Measurements from ENCODE around the gene DSP. TPM values are rescaled to one million over a fixed set of nuclear protein-coding genes. Genes with fewer than 3 reads are reported as not detected.

The DSP gene
- total RNA-seq, 4 donors from 2014 or later = 3.5 to 6.0 (median 4.7) TPM

DNA sequence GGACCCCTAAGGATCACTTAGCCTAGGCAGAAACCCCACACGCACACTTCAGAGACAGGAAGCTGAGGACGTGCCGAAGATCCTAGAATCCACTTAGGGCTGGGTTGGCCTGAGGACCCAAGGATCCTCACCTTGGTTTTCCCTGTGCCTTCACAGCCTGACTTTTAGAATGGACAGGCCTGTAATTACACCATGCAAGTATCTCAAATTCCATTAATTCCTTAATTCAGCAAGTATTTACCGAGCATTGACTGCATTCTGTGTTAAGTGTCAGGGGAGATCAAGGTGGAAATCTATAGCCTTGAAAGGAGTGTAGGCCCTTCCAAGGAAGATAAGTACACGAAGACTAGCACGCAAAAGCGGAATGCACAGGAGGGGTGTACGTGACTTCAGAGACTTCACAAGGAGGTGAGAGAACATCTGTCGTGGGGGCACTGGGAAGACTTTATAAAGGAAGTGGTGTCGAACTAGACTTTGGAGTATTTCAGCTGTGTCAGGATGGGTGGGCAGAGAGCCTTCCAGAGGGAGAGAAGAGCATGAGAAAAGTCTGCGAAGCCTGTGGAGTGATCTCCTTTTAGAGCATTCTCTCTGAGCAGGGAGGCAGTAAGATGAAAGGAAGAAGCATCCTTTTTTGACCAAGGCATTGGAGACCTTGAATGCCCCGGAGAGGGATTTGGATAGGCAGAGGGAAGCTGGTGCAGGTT lies 4.0 kb downstream of the DSP start:
- DNase-seq (ENCODE audit: low spot score in 2 of 2) = no peak
- WGBS, 2 donors = 78 to 87% methylated on average over 12 of the region's 12 CpGs
- TF ChIP-seq CTCF (IDR thresholded peaks at IDR 0.05) (no peak), POLR2A (IDR thresholded peaks at IDR 0.05) (no peak), EP300 (IDR thresholded peaks at IDR 0.05) (no peak)
- peaks cover 0 to 75% of the 10 kb centered on the region in 2 donors for H3K27me3 ChIP-seq
- H3K4me1 ChIP-seq = peaks cover 0 to 36% (median 12%) of the 10 kb centered on the region in 4 donors
- no peak overlapping the region for H3K4me3 ChIP-seq
- H3K9me3 ChIP-seq = no peaks in the 10 kb centered on the region
- no peak overlapping the region for H3K27ac ChIP-seq
- H3K36me3 ChIP-seq = no peaks in the 10 kb centered on the region

DNA sequence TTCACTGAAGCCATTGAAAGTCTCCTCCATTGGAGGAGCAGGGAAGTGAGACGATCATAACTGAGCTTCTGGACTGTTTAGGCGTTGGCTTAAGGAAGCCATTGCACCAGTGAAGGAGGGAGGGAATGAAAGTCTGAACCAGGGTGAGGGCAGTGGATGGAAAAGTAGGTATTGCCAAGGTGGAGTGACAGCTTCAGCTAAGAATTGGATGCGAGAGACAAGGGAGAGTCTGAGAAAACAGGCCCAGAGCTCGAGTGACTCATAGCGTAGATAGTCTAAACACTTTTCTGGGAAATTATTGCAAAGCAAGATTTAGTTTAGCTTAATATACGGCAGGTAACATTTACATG lies 4.5 kb downstream of the DSP start:
- Histone ChIP-seq H3K36me3 (no peaks in the 10 kb centered on the region), H3K27ac (no peak overlapping the region), H3K9me3 (no peaks in the 10 kb centered on the region), H3K4me3 (no peak overlapping the region), H3K4me1 (peaks cover 0 to 31% (median 12%) of the 10 kb centered on the region in 4 donors), H3K27me3 (peaks cover 0 to 70% of the 10 kb centered on the region in 2 donors)
- 86 to 89% methylated on average over 6 of the region's 6 CpGs for WGBS, 2 donors
- no peak for TF ChIP-seq EP300 (IDR thresholded peaks at IDR 0.05)
- no peak for TF ChIP-seq POLR2A (IDR thresholded peaks at IDR 0.05)
- no peak for TF ChIP-seq CTCF (IDR thresholded peaks at IDR 0.05)
- no peak for DNase-seq (ENCODE audit: low spot score in 2 of 2)

- 91 to 93% methylated on average over 2 of the region's 2 CpGs for WGBS, 2 donors
Observed at GRCh38 chr6:7546383-7546782, 4.9 kb downstream of the DSP start.

DNA sequence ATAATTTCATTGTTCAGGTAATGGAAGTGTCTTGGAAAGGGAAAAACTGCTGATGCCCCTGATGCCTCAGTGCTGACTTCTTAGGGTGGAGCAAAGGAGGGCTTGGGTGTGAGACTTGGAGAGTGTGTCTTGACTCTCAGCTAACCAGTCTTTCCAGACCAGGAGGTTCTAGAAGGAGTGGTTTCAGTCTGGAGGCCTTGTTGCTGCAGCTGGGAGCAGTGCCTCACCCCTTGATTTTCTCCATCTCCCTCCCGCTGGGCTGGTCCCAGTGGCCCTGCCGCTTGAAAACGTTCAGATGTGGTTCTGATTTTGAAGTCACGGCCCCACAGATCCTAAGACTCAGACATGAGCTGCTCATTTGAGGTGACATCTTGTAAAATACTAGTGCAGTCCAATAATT lies 5.4 kb downstream of the DSP start:
- Histone ChIP-seq H3K4me3 (no peak overlapping the region), H3K27ac (no peak overlapping the region), H3K9me3 (no peaks in the 10 kb centered on the region), H3K4me1 (peaks cover 0 to 22% (median 4%) of the 10 kb centered on the region in 4 donors), H3K27me3 (peaks cover 0 to 61% of the 10 kb centered on the region in 2 donors), H3K36me3 (no peaks in the 10 kb centered on the region)
- TF ChIP-seq CTCF (IDR thresholded peaks at IDR 0.05) (no peak), POLR2A (IDR thresholded peaks at IDR 0.05) (no peak), EP300 (IDR thresholded peaks at IDR 0.05) (no peak)
- no peak for DNase-seq (ENCODE audit: low spot score in 2 of 2)
- WGBS, 2 donors = 66 to 78% methylated on average over 4 of the region's 4 CpGs

More at GRCh38 chr6:7546383-7546782, 4.9 kb downstream of the DSP start:
- DNase-seq (ENCODE audit: low spot score in 2 of 2) = no peak
- no peaks in the 10 kb centered on the region for H3K36me3 ChIP-seq
- no peak overlapping the region for H3K4me3 ChIP-seq
- peaks cover 0 to 27% (median 10%) of the 10 kb centered on the region in 4 donors for H3K4me1 ChIP-seq
- peaks cover 0 to 66% of the 10 kb centered on the region in 2 donors for H3K27me3 ChIP-seq
- no peak for TF ChIP-seq EP300 (IDR thresholded peaks at IDR 0.05)
- no peak for TF ChIP-seq CTCF (IDR thresholded peaks at IDR 0.05)
- no peak for TF ChIP-seq POLR2A (IDR thresholded peaks at IDR 0.05)
- no peaks in the 10 kb centered on the region for H3K9me3 ChIP-seq
- H3K27ac ChIP-seq = no peak overlapping the region

GRCh38 chr6:7547315-7547714 lies 5.8 kb downstream of the DSP start:
- Histone ChIP-seq H3K36me3 (no peaks in the 10 kb centered on the region), H3K4me1 (peaks cover 0 to 18% (median under 1%) of the 10 kb centered on the region in 4 donors), H3K27me3 (peaks cover 0 to 57% of the 10 kb centered on the region in 2 donors), H3K27ac (no peak overlapping the region), H3K9me3 (no peaks in the 10 kb centered on the region), H3K4me3 (no peak overlapping the region)
- 95% methylated on average over 4 of the region's 4 CpGs for WGBS, 2 donors
- no peak for DNase-seq (ENCODE audit: low spot score in 2 of 2)
- no peak for TF ChIP-seq CTCF (IDR thresholded peaks at IDR 0.05)
- no peak for TF ChIP-seq POLR2A (IDR thresholded peaks at IDR 0.05)
- no peak for TF ChIP-seq EP300 (IDR thresholded peaks at IDR 0.05)

All from tibial nerve (tissue), 4 donors.